ENCODE results near the gene PSMD13. TPM values are rescaled to one million over a fixed set of nuclear protein-coding genes. Genes with fewer than 3 reads are reported as not detected.

The PSMD13 gene
- total RNA-seq, result 153 and 187 TPM in 2 replicates

GRCh38 chr11:236774-237767, at the start of gene PSMD13:
Gene PSMD13 (plus strand): TSS chr11:236976. CDS start chr11:237050, 74 bp downstream.

GRCh38 chr11:192674-193128, 44.1 kb upstream of the PSMD13 start, which contains the start of gene SCGB1C1:
Gene SCGB1C1 (plus strand): TSS chr11:193078. CDS start chr11:193100, 22 bp downstream.

GRCh38 chr11:207208-207862, 29.4 kb upstream of the PSMD13 start, which contains the start of the genes BET1L and RIC8A:
Gene BET1L (minus strand): TSS chr11:207399. CDS start chr11:207321, 78 bp downstream.
Gene RIC8A (plus strand): TSS chr11:207708. CDS start chr11:208855, 1,147 bp downstream.

GRCh38 chr11:235997-236773, 591 bp upstream of the PSMD13 start, which contains the start of gene SIRT3:
Gene SIRT3 (minus strand): TSS chr11:236342. CDS start chr11:236328, 14 bp downstream.

GRCh38 chr11:278001-278951, 41.5 kb downstream of the PSMD13 start, which contains the start of gene NLRP6:
Gene NLRP6 (plus strand): TSS chr11:278407. CDS start chr11:278570, 163 bp downstream.

GRCh38 chr11:288478-289397, 52.0 kb downstream of the PSMD13 start, which contains the start of gene PGGHG:
Gene PGGHG (plus strand): TSS chr11:289126. CDS start chr11:289817, 691 bp downstream.

GRCh38 chr11:299081-299891, 62.5 kb downstream of the PSMD13 start, which contains the start of gene IFITM5:
Gene IFITM5 (minus strand): TSS chr11:299526. CDS start chr11:299490, 36 bp downstream.

Other genes with a start within 250 kb of the PSMD13 start
- gene SCGB1C1, start 43.9 kb upstream of the PSMD13 start, total RNA-seq, result not detected in 2 replicates
- gene BET1L, start 29.6 kb upstream of the PSMD13 start, total RNA-seq, result 15.6 and 19.0 TPM in 2 replicates
- gene RIC8A, start 29.3 kb upstream of the PSMD13 start, total RNA-seq, result 112 and 137 TPM in 2 replicates
- gene SIRT3, start 634 bp upstream of the PSMD13 start, total RNA-seq, result 11.8 and 20.8 TPM in 2 replicates
- gene NLRP6, start 41.4 kb downstream of the PSMD13 start, total RNA-seq, result not detected in 2 replicates
- gene PGGHG, start 52.1 kb downstream of the PSMD13 start, total RNA-seq, result 1.0 and 3.6 TPM in 2 replicates
- not detected in 2 replicates for gene IFITM5, start 62.5 kb downstream of the PSMD13 start, total RNA-seq
- gene IFITM2, start 70.8 kb downstream of the PSMD13 start, total RNA-seq, result 16.7 and 23.8 TPM in 2 replicates
- gene IFITM1, start 77.1 kb downstream of the PSMD13 start, total RNA-seq, result 6.8 and 20.1 TPM in 2 replicates
- gene IFITM3, start 83.9 kb downstream of the PSMD13 start, total RNA-seq, result 41.5 and 86.0 TPM in 2 replicates
- 11.0 and 21.8 TPM in 2 replicates for gene B4GALNT4, start 132.5 kb downstream of the PSMD13 start, total RNA-seq
- 292 and 373 TPM in 2 replicates for gene PKP3, start 157.2 kb downstream of the PSMD13 start, total RNA-seq
- 5.9 and 7.8 TPM in 2 replicates for gene SIGIRR, start 178.0 kb downstream of the PSMD13 start, total RNA-seq
- gene ANO9, start 205.0 kb downstream of the PSMD13 start, total RNA-seq, result 9.5 and 19.5 TPM in 2 replicates
- gene PTDSS2, start 213.3 kb downstream of the PSMD13 start, total RNA-seq, result 38.2 and 52.8 TPM in 2 replicates

All from hair follicular keratinocyte (primary cell).